HEK293T (cell line): ENCODE data around the gene SLC4A2.

Source experiments
- ARNT ChIP-seq: fragments of 450-650 bp; IDR thresholded peaks from 2 replicates; pipeline ENCODE4 v1.6.1; 2017; ENCODE audit warnings: mild to moderate bottlenecking
- BHLHE40 ChIP-seq: fragments of 450-650 bp; IDR thresholded peaks from 2 replicates; pipeline ENCODE4 v1.6.1; 2016; ENCODE audit warnings: mild to moderate bottlenecking, moderate library complexity, borderline replicate concordance
- CTBP1 ChIP-seq: fragments of 450-650 bp; IDR thresholded peaks from 2 replicates; pipeline ENCODE4 v1.6.1; 2016; ENCODE audit warnings: borderline replicate concordance
- ELF4 ChIP-seq: fragments of 450-650 bp; IDR thresholded peaks from 2 replicates; pipeline ENCODE4 v1.6.1; 2017; ENCODE audit warnings: antibody characterized with exemption
- FOXK2 ChIP-seq: fragments of 450-650 bp; IDR thresholded peaks from 2 replicates; pipeline ENCODE4 v1.6.1; 2016; ENCODE audit warnings: mild to moderate bottlenecking
- FOXM1 ChIP-seq: fragments of 450-650 bp; IDR thresholded peaks from 2 replicates; pipeline ENCODE4 v1.6.1; 2017; ENCODE audit warnings: mild to moderate bottlenecking, borderline replicate concordance
- L3MBTL2 ChIP-seq: fragments of 450-650 bp; conservative IDR thresholded peaks from 2 replicates; pipeline ENCODE4 v1.6.1; 2016; ENCODE audit warnings: mild to moderate bottlenecking
- PKNOX1 ChIP-seq: fragments of 450-650 bp; IDR thresholded peaks from 2 replicates; pipeline ENCODE4 v1.6.1; 2016
- SP1 ChIP-seq: fragments of 450-650 bp; IDR thresholded peaks from 2 replicates; pipeline ENCODE4 v1.6.1; 2017
- SUZ12 ChIP-seq: fragments of 450-650 bp; IDR thresholded peaks from 2 replicates; pipeline ENCODE4 v1.6.1; 2016; ENCODE audit warnings: mild to moderate bottlenecking
- TARDBP ChIP-seq: fragments of 450-650 bp; IDR thresholded peaks from 2 replicates; pipeline ENCODE4 v1.6.1; 2016

- TF ChIP-seq SP1 (no peak), FOXM1 (no peak), L3MBTL2 (no peak), ELF4 (no peak), FOXK2 (no peak), ARNT (no peak), SUZ12 (no peak), CTBP1 (no peak), PKNOX1 (no peak), BHLHE40 (no peak), TARDBP (no peak)
Measured at GRCh38 chr7:151110236-151110940, 51.0 kb downstream of the SLC4A2 start.
